HCT116 (cell line): ENCODE data around the gene VSNL1. TPM values are rescaled to one million over a fixed set of nuclear protein-coding genes. Genes with fewer than 3 reads are reported as not detected.

Experiments
- ATAC-seq: fragments of 200-7000 bp; cut with Tn5 transposase; 2 replicates; pipeline ENCODE4 v1.9.1; 2020; ENCODE audit warnings: mild to moderate bottlenecking, moderate library complexity
- BruUV-seq: library from RNA; stranded (reverse); fragments of 400-500 nt; replicated peaks from 2 replicates; lab custom pipeline; 2021; lab: Mats Ljungman, UMichigan
- CTCF ChIA-PET: fragments of 300-600 bp; sonication (Branson Sonifier 250); formaldehyde crosslinking; loops from one replicate; lab custom pipeline; 2021; ENCODE audit warnings: antibody characterized with exemption; lab: Charles Lee
- POLR2A ChIA-PET: fragments of 300-600, 350-600 bp; sonication (Branson Sonifier 250); formaldehyde crosslinking; loops from one replicate; lab custom pipeline; 2021; ENCODE audit warnings: antibody characterized with exemption; lab: Charles Lee
- RAD21 ChIA-PET, 2 experiments: fragments of 300-600 bp; sonication (Branson Sonifier 250); formaldehyde crosslinking; loops; one replicate each; lab custom pipeline; 2023; ENCODE audit warnings: low total read pairs in 2 of 2; ENCODE audit not compliant: uncharacterized antibody in 2 of 2, unreplicated experiment in 2 of 2, low non-redundant PET in 1 of 2; lab: Charles Lee
- DNase-seq: peaks from one replicate; pipeline ENCODE4 v3.0.0-alpha.2; 2010; ENCODE audit warnings: low read depth, low spot score
- H2AFZ ChIP-seq: fragments of 200-600 bp; shearing (Covaris generic), sonication (generic); 2 replicates; pipeline ENCODE4 v1.6.1; 2017; ENCODE audit warnings: low read depth, mixed run types, mixed read lengths, antibody characterized with exemption, low read length; ENCODE audit not compliant: poor library complexity, severe bottlenecking
- H3K27ac ChIP-seq: 2 replicates; pipeline ENCODE4 v1.5.1; 2012; ENCODE audit warnings: low read depth, low read length
- H3K27me3 ChIP-seq: fragments of 200-600 bp; sonication (generic); 2 replicates; pipeline ENCODE4 v1.6.1; 2016; ENCODE audit warnings: mixed run types, low read length, mixed read lengths; ENCODE audit not compliant: insufficient read depth
- H3K36me3 ChIP-seq, 2 experiments: fragments of 200-500 bp in 1 of 2; fragments of 200-600 bp in 1 of 2; sonication (Bioruptor generic) in 1 of 2; sonication (generic) in 1 of 2; 2 replicates each; pipeline versions ENCODE4 v1.5.1 to v1.6.1; 2014 to 2016; ENCODE audit warnings: low read length in 2 of 2, inconsistent platforms in 1 of 2, mixed read lengths in 1 of 2, mixed run types in 1 of 2; ENCODE audit not compliant: insufficient read depth in 2 of 2, control insufficient read depth in 1 of 2
- H3K4me1 ChIP-seq, 2 experiments: fragments of 200-600 bp in 1 of 2; sonication (generic) in 1 of 2; 2 replicates each; pipeline versions ENCODE4 v1.5.1 to v1.6.1; 2012 to 2017; ENCODE audit warnings: low read length in 2 of 2, inconsistent platforms in 1 of 2, mild to moderate bottlenecking in 1 of 2, mixed read lengths in 1 of 2, mixed run types in 1 of 2, moderate library complexity in 1 of 2; ENCODE audit not compliant: insufficient read depth in 2 of 2, control insufficient read depth in 1 of 2
- H3K4me2 ChIP-seq: fragments of 200-600 bp; sonication (generic); 2 replicates; pipeline ENCODE4 v1.6.1; 2017; ENCODE audit warnings: mixed run types, low read length, mixed read lengths
- H3K4me3 ChIP-seq, 2 experiments: fragments of 200-600 bp in 1 of 2; sonication (generic) in 1 of 2; replicated peaks in 1 of 2; 2 replicates each; pipeline ENCODE4 v1.5.1; 2011 to 2016; ENCODE audit warnings: low read length in 2 of 2, control low read depth in 1 of 2, low read depth in 1 of 2, mild to moderate bottlenecking in 1 of 2, mixed read lengths in 1 of 2, mixed run types in 1 of 2
- H3K79me2 ChIP-seq: fragments of 200-600 bp; sonication (generic); 2 replicates; pipeline ENCODE4 v1.6.1; 2017; ENCODE audit warnings: mild to moderate bottlenecking, mixed run types, low read length, moderate library complexity, mixed read lengths; ENCODE audit not compliant: insufficient read depth
- H3K9ac ChIP-seq: fragments of 200-600 bp; sonication (generic); 2 replicates; pipeline ENCODE4 v1.6.1; 2016; ENCODE audit warnings: low read length, mixed read lengths
- H3K9me2 ChIP-seq: fragments of 200-600 bp; sonication (generic), shearing (Covaris generic); 2 replicates; pipeline ENCODE4 v1.6.1; 2017; ENCODE audit warnings: mixed run types, mild to moderate bottlenecking, moderate library complexity; ENCODE audit not compliant: insufficient read depth
- H3K9me3 ChIP-seq, 2 experiments: fragments of 200-500 bp in 1 of 2; fragments of 200-600 bp in 1 of 2; sonication (Bioruptor generic) in 1 of 2; sonication (generic) in 1 of 2; 2 replicates each; pipeline ENCODE4 v1.6.1; 2014 to 2017; ENCODE audit warnings: low read length in 2 of 2, mixed read lengths in 2 of 2, inconsistent platforms in 1 of 2, low read depth in 1 of 2, mild to moderate bottlenecking in 1 of 2, mixed run types in 1 of 2, moderate library complexity in 1 of 2; ENCODE audit not compliant: control insufficient read depth in 1 of 2, insufficient read depth in 1 of 2
- H4K20me1 ChIP-seq: fragments of 200-600 bp; sonication (generic), shearing (Covaris generic); 2 replicates; pipeline ENCODE4 v1.6.1; 2017; ENCODE audit warnings: mixed run types, mild to moderate bottlenecking, moderate library complexity; ENCODE audit not compliant: insufficient read depth
- ATF3 ChIP-seq: IDR thresholded peaks from 2 replicates; pipeline ENCODE4 v1.6.1; 2012
- CBX3 ChIP-seq: IDR thresholded peaks from 2 replicates; pipeline ENCODE4 v1.6.1; 2012; ENCODE audit warnings: low read depth
- CEBPB ChIP-seq: IDR thresholded peaks from 2 replicates; pipeline ENCODE4 v1.6.1; 2012; ENCODE audit warnings: low read depth
- CTCF ChIP-seq, 3 experiments: fragments of 200-600 bp in 1 of 3; sonication (generic) in 1 of 3; IDR thresholded peaks in 2 of 3; conservative IDR thresholded peaks in 1 of 3; 2 replicates each; pipeline ENCODE4 v1.5.1; 2012 to 2017; ENCODE audit warnings: low read depth in 2 of 3, low read length in 2 of 3, antibody characterized with exemption in 1 of 3, borderline replicate concordance in 1 of 3, control low read depth in 1 of 3, mild to moderate bottlenecking in 1 of 3, mixed read lengths in 1 of 3, mixed run types in 1 of 3, moderate library complexity in 1 of 3; ENCODE audit not compliant: insufficient read depth in 1 of 3
- EZH2phosphoT487 ChIP-seq: fragments of 200-600 bp; IDR thresholded peaks from 2 replicates; pipeline ENCODE4 v1.6.1; 2018; ENCODE audit warnings: antibody characterized with exemption, borderline replicate concordance
- FOSL1 ChIP-seq: IDR thresholded peaks from 2 replicates; pipeline ENCODE4 v1.6.1; 2012; ENCODE audit warnings: low read depth
- JUND ChIP-seq: IDR thresholded peaks from 2 replicates; pipeline ENCODE4 v1.6.1; 2012
- MAX ChIP-seq: IDR thresholded peaks from 2 replicates; pipeline ENCODE4 v1.6.1; 2012
- RAD21 ChIP-seq: IDR thresholded peaks from 2 replicates; pipeline ENCODE4 v1.6.1; 2012; ENCODE audit warnings: low read depth, mild to moderate bottlenecking
- SIN3A ChIP-seq: IDR thresholded peaks from 2 replicates; pipeline ENCODE4 v1.6.1; 2012; ENCODE audit warnings: low read depth
- SP1 ChIP-seq: IDR thresholded peaks from 2 replicates; pipeline ENCODE4 v1.6.1; 2012; ENCODE audit warnings: low read depth
- SRF ChIP-seq: IDR thresholded peaks from 2 replicates; pipeline ENCODE4 v1.6.1; 2012; ENCODE audit warnings: low read depth
- TCF7L2 ChIP-seq: IDR thresholded peaks from 2 replicates; pipeline ENCODE4 v1.7.0; 2011; ENCODE audit warnings: borderline replicate concordance, inconsistent platforms; ENCODE audit not compliant: insufficient read depth, insufficient read length; ENCODE audit errors: extremely low read depth
- YY1 ChIP-seq: IDR thresholded peaks from 2 replicates; pipeline ENCODE4 v1.6.1; 2011; ENCODE audit warnings: low read length, low read depth, moderate library complexity, mild to moderate bottlenecking; ENCODE audit not compliant: insufficient replicate concordance; ENCODE audit errors: extremely low read depth
- ZBTB33 ChIP-seq: IDR thresholded peaks from 2 replicates; pipeline ENCODE4 v1.6.1; 2011; ENCODE audit warnings: mild to moderate bottlenecking, low read length, moderate library complexity; ENCODE audit not compliant: insufficient replicate concordance; ENCODE audit errors: extremely low read depth
- ZNF274 ChIP-seq: fragments of 200-500 bp; sonication (Bioruptor generic); IDR thresholded peaks from 2 replicates; pipeline ENCODE4 v1.6.1; 2014; ENCODE audit warnings: mild to moderate bottlenecking, low read depth, low read length, inconsistent platforms
- intact Hi-C: fragments of 100-400 bp; cut with micrococcal nuclease; formaldehyde crosslinking; loops from 2 replicates; pipeline ENCODE4 v1.10.0; 2022
- total RNA-seq: library from RNA; stranded (reverse); gene quantifications from one replicate; pipeline ENCODE4 v1.2.1, GENCODE V29; 2021; ENCODE audit not compliant: unreplicated experiment

Gene VSNL1
- total RNA-seq, 1 experiment from 2014 or later, result 4.6 TPM

DNA sequence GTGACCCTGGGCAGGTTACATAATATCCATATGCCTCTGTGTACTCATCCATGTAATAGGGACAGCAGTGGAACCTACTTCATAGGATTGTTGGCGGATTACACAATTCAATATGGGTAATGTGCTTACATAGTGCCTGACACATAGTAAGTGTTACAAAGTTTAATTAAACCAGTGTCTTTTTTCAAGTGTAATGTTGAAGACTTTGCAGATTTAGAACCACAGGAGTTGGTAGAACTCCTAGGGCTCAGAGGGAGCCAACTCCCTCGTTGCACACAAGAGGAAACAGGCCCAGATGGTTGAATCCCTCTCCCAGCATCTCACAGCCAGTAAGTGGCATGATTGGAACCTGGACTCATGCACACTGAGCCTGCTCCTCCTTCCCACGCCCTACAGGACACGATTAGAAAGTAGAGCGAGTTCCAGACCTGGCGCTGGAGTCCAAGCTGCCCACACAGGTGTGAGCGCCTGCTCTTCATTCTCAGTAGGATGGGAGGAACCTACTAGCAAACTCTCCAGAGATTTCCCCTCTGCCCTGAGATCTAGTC, 97.8 kb downstream of the VSNL1 start:
- no TSS peak for BruUV-seq
- no peaks in the 10 kb centered on the region for H3K9me3 ChIP-seq
- H3K36me3 ChIP-seq, result no peaks in the 10 kb centered on the region
- no peak overlapping the region for H3K27ac ChIP-seq
- H4K20me1 ChIP-seq, result no peaks in the 10 kb centered on the region
- no peaks in the 10 kb centered on the region for H3K27me3 ChIP-seq
- ChIA-PET RAD21 (no interaction called here), POLR2A (no interaction called here), CTCF (no interaction called here)
- TF ChIP-seq CTCF (IDR thresholded peaks at IDR 0.05 in 2 of 3, conservative IDR thresholded peaks at IDR 0.05 in 1 of 3; ENCODE audit: borderline replicate concordance in 1 of 3, insufficient read depth in 1 of 3, low read depth in 2 of 3, low read length in 2 of 3) (no peak), CBX3 (no peak), MAX (no peak), YY1 (no peak), CEBPB (no peak), ZNF274 (no peak), SIN3A (no peak), SRF (no peak), TCF7L2 (no peak), EZH2phosphoT487 (no peak), ATF3 (no peak), SP1 (no peak), ZBTB33 (no peak), FOSL1 (no peak), RAD21 (no peak), JUND (no peak)
- no peaks in the 10 kb centered on the region for H3K9me2 ChIP-seq
- H2AFZ ChIP-seq, result no peak overlapping the region
- DNase-seq, result no peak
- intact Hi-C loops, result no loop called here
- no peak overlapping the region for H3K9ac ChIP-seq
- no peak for ATAC-seq
- H3K4me2 ChIP-seq, result no peak overlapping the region
- no peak overlapping the region for H3K4me3 ChIP-seq
- H3K4me1 ChIP-seq, result peaks cover 0 to 9% of the 10 kb centered on the region in 2 experiments; a peak in 3 of 4 replicates
- no peaks in the 10 kb centered on the region for H3K79me2 ChIP-seq
